Cardiac fibroblast (primary cell): Measurements from ENCODE around the gene EGFL6.
"Not testable (repeated sequence)": the region's sequence is repeated elsewhere in the genome, so short reads cannot be mapped to it uniquely, and the experiment has no call there.

Experiments used
- DNase-seq, 2 donors: peaks; one replicate each; pipeline versions ENCODE4 v3.0.0 to v3.0.0-alpha.2; 2010; ENCODE audit warnings: low read depth in 2 of 2
- H3K4me3 ChIP-seq, 2 donors: replicated peaks in 1 of 2; 1 replicate in 1 of 2; 2 replicates in 1 of 2; pipeline ENCODE4 v1.5.1; 2011; ENCODE audit warnings: low read depth in 2 of 2, low read length in 2 of 2, mild to moderate bottlenecking in 2 of 2, moderate library complexity in 1 of 2
- TF ChIP-seq, protein P1 (sequence below): IDR thresholded peaks from one replicate; pipeline ENCODE4 v1.5.1; 2011; ENCODE audit warnings: low read depth, mild to moderate bottlenecking, low read length, inconsistent platforms

The EGFL6 gene

DNA sequence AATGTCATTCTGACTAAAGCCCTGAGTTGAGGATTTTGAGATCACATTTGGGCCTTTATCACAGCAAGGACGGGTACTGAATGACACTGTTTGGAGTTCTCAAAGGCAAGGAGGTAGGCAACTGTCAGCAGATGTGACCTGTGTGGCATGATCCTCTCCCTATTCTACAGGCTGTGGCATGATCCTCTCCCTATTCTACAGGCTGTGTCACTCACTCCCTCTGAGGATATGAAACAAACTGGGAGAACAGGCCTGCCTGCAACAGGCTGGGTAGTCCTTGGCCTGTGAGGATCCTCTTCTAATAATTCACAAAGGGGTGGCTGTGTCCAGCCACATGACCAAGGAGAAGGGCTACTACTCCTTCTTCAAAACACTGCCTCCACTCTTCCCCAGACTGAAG lies 68.6 kb downstream of the EGFL6 start:
- DNase-seq: no peak
- no peak overlapping the region for H3K4me3 ChIP-seq
- TF ChIP-seq, protein P1, sequence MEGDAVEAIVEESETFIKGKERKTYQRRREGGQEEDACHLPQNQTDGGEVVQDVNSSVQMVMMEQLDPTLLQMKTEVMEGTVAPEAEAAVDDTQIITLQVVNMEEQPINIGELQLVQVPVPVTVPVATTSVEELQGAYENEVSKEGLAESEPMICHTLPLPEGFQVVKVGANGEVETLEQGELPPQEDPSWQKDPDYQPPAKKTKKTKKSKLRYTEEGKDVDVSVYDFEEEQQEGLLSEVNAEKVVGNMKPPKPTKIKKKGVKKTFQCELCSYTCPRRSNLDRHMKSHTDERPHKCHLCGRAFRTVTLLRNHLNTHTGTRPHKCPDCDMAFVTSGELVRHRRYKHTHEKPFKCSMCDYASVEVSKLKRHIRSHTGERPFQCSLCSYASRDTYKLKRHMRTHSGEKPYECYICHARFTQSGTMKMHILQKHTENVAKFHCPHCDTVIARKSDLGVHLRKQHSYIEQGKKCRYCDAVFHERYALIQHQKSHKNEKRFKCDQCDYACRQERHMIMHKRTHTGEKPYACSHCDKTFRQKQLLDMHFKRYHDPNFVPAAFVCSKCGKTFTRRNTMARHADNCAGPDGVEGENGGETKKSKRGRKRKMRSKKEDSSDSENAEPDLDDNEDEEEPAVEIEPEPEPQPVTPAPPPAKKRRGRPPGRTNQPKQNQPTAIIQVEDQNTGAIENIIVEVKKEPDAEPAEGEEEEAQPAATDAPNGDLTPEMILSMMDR: no peak

DNA sequence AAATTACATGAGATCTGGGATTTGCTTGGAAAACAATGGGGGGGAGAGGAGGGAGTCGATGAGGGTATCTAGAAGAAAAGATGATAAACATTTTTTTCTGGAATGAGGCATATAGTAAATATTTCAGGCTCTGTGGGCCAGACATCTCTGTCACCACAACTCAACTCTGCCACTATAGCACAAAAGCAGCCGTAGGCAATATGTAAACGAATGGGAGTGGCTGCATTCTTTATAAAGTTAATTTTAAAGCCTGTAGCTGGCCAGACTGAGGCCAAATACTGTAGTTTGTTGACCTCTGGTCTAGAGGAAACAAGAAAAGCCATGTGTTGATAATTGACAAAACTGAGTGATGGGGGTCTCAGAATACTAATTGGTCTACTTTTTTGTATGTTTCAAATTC lies 69.4 kb downstream of the EGFL6 start:
- no peak overlapping the region for H3K4me3 ChIP-seq
- no peak for DNase-seq
- TF ChIP-seq, protein P1: no peak

DNA sequence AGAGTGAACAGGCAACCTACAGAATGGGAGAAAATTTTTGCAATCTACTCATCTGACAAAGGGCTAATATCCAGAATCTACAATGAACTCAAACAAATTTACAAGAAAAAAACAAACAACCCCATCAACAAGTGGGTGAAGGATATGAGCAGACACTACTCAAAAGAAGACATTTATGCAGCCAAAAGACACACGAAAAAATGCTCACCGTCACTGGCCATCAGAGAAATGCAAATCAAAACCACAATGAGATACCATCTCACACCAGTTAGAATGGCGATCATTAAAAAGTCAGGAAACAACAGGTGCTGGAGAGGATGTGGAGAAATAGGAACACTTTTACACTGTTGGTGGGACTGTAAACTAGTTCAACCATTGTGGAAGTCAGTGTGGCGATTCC lies 72.3 kb downstream of the EGFL6 start:
- not testable (repeated sequence) for DNase-seq, H3K4me3 ChIP-seq

- DNase-seq: no peak
- TF ChIP-seq, protein P1: no peak
- H3K4me3 ChIP-seq: no peak overlapping the region
Observed at GRCh38 chrX:13645464-13646153, 76.2 kb downstream of the EGFL6 start.

DNA sequence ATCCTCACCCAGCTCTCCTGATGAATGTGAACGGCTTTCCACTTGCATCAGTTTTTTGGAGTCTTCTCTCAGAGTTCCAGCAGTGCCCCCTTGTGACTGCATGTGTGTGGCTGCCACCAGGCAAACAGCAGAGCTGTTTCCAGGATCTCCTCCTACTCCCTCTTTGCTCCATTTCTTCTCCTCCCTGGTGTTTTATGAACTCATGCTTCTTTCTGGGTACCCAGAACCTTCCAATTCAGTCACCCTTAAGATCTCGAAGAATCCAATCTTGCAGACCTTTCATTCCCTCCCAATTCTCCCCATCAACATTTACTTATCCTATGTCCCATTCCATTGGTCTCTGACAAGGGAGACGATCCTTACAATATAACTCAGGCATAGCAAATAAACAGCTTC lies 76.8 kb downstream of the EGFL6 start:
- TF ChIP-seq, protein P1: peak; percentile 67
- H3K4me3 ChIP-seq: no peak overlapping the region
- DNase-seq: peak; percentile 72 to 73

GRCh38 chrX:13647709-13648212 lies 78.4 kb downstream of the EGFL6 start:
- DNase-seq: peak; percentile 59 to 64
- H3K4me3 ChIP-seq: no peak overlapping the region
- TF ChIP-seq, protein P1: no peak

GRCh38 chrX:13648336-13648735 lies 78.9 kb downstream of the EGFL6 start:
- H3K4me3 ChIP-seq, DNase-seq: not testable (repeated sequence)

DNA sequence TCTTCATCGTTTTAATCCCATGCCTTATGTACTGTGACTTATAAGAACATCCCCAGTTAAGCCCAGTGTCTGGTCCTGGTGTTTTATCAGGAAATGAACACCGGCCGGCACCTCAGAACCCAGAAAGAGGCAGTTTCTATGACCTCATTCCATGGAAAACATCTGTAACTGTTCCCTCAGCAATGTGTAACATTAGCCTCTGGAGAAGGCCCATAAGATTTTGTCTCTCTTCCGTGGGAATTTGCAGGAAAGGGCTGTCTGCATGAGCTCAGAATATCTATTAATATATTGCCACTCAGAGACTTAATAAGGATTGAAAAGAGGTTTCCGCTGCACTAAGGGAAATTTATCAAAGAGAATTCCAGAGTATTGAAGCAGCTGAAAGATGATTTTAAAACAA lies 80.4 kb downstream of the EGFL6 start:
- peak in 1 of 2 donors; percentile 13 for DNase-seq
- TF ChIP-seq, protein P1: no peak
- no peak overlapping the region for H3K4me3 ChIP-seq
